Uterine smooth muscle cell (primary cell): ENCODE measurements around the gene NDST3. TPM values are rescaled to one million over a fixed set of nuclear protein-coding genes. Genes with fewer than 3 reads are reported as not detected.

ENCODE experiments used
- total RNA-seq: library from RNA; depleted of rRNA; stranded (reverse); fragments of >200 nt; gene quantifications from 2 replicates; pipeline ENCODE4 v1.2.3, GENCODE V29; 2014

Gene NDST3
- total RNA-seq: under 0.01 TPM in 1 of 2 replicates, not detected in the other

GRCh38 chr4:118034053-118034785 lies at the start of gene NDST3:
TSS of gene NDST3 (plus strand) at chr4:118034486. CDS start at chr4:118053911, 19,425 bp downstream.

